SK-N-SH treated with all-trans-retinoic acid at 6 μM for 48 hours (cell line): ENCODE measurements around the gene RAN.

Source experiments
- ARNTL ChIP-seq: fragments of 450-650 bp; formaldehyde crosslinking; IDR thresholded peaks from 2 replicates; pipeline ENCODE4 v1.5.0; 2020; ENCODE audit warnings: low read depth, mild to moderate bottlenecking, moderate library complexity, borderline replicate concordance
- ZFP30 ChIP-seq: fragments of 450-650 bp; formaldehyde crosslinking; IDR thresholded peaks from 2 replicates; pipeline ENCODE4 v1.5.0; 2022; ENCODE audit warnings: mild to moderate bottlenecking, moderate library complexity
- TF ChIP-seq, protein P1 (sequence below): fragments of 250-450 bp; sonication (Bioruptor Pico); IDR thresholded peaks from 2 replicates; pipeline ENCODE4 v1.5.1; 2021; ENCODE audit warnings: mild to moderate bottlenecking, moderate library complexity

DNA sequence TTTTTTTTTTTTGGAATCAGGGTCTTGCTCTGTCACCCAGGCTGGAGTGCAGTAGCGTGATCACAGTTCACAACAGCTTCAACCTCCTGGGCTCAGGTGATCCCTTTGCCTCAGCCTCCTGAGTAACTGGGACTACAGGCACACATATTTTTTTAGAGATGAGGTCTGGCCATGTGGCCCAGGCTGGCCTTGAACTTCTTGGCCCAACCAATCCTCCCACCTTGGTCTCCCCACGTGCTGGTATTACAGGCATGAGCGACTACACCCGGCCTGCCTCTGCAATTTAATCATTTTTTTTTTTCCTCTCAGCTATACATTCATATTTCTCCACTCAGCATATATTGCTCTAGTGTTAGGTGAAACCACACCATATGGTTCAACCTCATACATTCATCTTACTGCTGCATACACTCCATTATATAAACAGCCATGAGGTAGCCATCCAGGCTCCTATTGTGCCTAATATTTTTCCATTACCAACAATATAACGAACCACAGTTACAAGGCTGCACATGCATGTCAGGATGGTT is 39.9 kb upstream of the RAN start:
- no peak for TF ChIP-seq ZFP30 (CRISPR knock-in tag)
- TF ChIP-seq ARNTL (CRISPR knock-in tag): no peak
- TF ChIP-seq, protein P1, sequence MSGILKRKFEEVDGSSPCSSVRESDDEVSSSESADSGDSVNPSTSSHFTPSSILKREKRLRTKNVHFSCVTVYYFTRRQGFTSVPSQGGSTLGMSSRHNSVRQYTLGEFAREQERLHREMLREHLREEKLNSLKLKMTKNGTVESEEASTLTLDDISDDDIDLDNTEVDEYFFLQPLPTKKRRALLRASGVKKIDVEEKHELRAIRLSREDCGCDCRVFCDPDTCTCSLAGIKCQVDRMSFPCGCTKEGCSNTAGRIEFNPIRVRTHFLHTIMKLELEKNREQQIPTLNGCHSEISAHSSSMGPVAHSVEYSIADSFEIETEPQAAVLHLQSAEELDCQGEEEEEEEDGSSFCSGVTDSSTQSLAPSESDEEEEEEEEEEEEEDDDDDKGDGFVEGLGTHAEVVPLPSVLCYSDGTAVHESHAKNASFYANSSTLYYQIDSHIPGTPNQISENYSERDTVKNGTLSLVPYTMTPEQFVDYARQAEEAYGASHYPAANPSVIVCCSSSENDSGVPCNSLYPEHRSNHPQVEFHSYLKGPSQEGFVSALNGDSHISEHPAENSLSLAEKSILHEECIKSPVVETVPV (CRISPR knock-in tag): no peak
